ENCODE results near the gene PLXDC2.

Gene PLXDC2

GRCh38 chr10:19946245-19946644, 130.0 kb downstream of the PLXDC2 start:
- DNase-seq, result no peak

DNA sequence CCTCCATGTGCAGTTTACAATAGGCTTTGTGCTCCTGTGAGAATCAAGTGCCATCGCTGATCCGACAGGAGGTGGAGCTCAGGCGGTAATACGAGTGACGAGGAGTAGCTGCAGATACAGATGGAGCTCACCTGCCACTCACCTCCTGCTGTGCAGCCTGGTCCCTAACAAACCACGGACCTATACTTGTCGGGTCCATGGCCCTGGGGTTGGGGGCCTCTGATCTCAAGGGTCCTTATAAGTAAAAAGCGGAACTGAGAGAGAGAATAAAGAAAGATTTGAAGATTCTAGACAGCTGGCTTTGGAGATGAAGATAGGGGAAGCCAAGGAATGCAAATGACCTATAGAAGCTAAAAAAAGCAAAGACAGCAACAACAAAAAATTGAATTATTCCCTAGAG, 130.6 kb downstream of the PLXDC2 start:
- DNase-seq, result no peak

DNA sequence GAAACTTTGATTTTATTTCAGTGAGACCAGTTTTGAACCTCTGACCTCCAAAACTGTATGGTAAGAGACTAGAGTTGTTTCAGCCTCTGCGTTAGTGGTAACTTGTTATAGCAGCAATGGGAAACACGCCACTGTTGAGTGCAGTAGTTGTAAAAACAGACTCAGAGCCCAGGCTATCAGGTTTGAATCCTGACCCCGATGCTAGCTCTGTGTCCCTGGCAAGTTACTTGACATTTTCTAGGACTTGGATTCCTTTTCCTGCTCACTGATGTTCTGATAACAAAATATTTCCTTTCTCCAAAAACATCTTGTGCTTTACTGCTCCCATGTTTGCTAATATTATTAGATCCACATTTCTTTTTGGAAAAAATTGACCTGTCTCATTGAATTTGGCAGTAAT, 131.0 kb downstream of the PLXDC2 start:
- DNase-seq, result no peak

DNA sequence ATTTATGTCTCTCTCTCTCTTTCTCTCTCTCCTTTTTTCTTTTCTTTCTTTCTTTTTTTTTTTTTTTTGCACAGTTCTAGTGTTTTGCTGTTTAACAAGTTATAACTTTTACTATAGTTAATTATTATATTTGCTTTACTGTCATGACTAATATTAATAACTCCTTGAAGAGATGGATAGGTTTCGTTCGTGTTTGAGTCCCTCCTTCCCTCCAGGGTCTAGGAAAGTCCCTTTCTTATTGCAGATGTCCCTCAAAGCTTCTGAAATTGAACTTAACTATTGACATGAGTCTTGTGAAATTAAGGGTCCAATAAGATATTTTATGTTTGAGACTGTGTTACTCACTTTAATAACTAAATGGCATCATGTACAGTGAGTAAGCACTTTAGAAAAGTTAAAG, 131.4 kb downstream of the PLXDC2 start:
- no peak for DNase-seq

DNA sequence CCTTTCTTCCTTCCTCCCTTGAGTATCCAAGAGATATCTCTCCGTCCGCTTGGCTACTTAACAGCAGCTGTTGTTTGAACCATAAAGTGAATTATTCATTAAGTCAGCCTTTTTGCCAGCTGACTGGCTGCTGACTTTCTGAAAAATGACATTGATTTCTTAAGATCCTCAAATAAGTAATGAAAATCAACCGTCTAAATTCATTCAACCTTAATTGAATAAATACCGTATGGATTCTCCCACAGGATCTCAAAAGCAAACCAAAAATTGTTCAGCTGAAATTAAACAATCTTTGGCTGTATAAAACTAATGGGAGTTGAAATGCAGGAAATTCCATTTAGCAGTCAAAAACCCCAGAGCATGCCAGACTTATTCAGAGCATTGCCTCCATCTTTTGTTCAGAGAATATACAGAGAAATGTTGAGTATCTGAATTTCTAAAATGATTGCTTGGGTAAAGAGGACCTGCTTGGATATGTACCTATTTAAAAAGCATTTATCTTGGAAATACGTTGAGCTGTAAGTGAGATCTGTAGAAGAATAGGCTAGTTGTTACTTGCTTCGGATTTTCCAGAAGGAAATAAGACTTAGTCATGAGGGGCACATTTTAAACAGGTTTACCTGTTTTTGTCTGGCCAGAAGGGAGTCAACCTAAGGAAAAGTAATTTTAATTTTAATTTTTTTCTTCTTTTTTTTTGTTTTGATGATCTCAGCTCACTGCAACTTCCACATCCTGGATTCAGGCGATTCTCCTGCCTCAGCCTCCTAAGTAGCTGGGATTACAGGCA, 136.2 kb downstream of the PLXDC2 start:
- DNase-seq, result no peak

- DNase-seq, result no peak
Measured at GRCh38 chr10:19954601-19955000, 138.4 kb downstream of the PLXDC2 start.

- no peak for DNase-seq
Measured at GRCh38 chr10:19956516-19957032, 140.3 kb downstream of the PLXDC2 start.

GRCh38 chr10:19958787-19959186, 142.6 kb downstream of the PLXDC2 start:
- DNase-seq, result no peak

- DNase-seq, result no peak
Measured at GRCh38 chr10:19961076-19962053, 145.1 kb downstream of the PLXDC2 start.

DNA sequence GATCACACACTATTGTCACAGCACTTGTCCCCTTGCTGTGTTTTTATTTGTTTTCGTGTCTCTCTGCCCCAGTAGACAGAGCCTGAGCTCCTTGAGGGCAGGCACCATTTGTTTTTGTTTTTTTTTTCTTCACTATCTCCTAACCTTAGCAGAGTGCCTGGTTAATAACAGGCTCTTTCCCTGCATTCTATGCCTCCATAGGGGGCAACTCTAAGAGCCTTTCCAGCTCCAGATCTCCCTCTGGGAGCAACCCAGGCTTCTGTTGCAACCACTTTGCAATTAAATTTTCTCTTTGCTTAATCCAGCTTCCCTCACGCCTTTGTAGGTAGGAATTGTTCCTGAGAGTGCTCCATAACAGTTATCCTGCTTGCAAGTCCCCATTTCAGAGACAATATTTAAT, 148.4 kb downstream of the PLXDC2 start:
- DNase-seq, result no peak

- no peak for DNase-seq
Measured at GRCh38 chr10:19966751-19967150, 150.5 kb downstream of the PLXDC2 start.

- DNase-seq, result no peak
Measured at GRCh38 chr10:19967981-19968380, 151.7 kb downstream of the PLXDC2 start.

DNA sequence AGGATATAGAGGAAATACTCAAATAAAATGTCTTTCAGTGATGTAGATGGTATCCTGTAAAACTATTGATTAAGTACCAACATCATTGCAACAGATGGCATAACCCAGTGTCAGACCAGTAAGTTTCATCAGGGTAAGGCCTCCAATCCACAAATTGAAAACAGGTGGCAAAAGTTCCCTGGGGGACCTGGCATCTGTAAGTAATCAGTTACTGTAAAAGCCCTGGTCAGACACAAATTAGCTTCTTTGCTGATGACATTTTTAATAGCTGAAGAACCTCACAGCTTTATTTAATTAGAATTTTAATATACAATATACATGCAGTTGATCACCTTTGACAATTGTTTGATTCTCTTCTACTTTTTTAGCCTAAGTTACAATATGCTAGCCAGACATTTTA, 152.5 kb downstream of the PLXDC2 start:
- no peak for DNase-seq

DNA sequence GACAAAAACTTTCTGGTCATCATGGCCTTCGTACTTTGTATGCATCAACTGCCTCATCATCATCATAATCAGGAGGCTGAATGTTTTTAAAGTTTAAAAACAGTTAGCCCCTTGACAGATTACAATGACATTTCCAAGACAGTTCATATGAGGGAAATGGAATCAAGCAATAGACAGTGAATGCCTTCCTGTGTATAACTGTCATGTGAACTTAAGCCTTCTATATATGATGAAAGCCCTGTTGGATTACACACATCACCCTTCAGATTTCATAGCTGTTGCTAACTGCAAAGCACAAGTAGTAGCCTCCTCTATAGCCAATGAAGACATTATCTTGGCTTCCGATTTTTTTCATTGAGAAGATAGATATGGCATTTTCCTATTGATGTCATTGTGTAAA, 154.0 kb downstream of the PLXDC2 start:
- DNase-seq, result no peak

DNA sequence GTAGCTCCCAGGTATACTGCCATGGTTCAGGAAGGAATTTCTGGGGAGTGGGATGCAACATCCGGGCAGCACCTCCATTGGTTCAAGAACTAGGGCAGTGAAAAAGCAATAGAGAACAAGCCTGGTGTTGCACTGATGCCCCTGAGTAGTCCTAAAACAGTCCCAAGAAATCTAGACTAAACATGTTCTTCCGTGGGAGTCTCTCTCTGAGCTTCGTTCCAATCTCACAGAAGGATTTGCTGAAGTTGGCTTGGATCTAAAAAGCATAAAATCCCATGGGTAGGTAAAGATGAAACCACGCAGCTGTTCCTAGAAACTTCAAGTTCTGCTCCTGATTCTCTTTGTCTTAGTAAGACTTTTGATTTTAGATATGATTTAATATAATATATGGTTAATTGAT, 154.5 kb downstream of the PLXDC2 start:
- no peak for DNase-seq

DNA sequence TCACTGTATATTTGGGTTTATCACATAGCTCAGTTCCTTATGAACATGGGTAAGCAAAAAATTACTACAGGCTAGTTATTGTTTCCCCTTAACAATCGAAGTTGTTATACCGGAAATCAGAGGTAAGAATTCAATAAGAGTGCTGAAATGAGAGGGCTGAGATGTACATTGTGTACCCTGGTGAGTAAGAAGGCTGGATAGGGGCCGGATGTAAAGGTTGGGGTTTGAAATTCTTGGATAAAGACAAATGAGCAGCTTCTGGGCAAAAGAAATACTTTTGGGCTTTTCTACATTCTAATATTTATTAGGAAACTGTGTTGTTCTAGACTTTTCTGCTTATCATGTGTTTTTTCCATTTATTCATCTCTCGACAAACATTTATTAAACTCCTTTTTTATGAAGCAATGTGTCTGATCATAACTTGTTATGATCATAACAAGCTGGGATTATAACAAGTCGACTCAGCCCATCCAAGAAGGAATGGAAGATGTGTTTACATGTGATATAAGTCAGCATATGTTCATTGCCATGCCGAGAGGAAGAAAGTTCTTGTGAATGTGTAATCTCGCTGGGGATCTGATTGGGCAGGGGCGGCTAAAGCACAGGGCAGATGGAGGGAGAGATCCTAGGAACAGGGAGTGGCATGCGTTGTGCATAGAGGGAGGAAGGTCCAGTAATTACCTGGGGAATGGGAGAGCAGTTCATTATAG, 155.3 kb downstream of the PLXDC2 start:
- DNase-seq, result no peak

- no peak for DNase-seq
Measured at GRCh38 chr10:19974138-19974537, 157.9 kb downstream of the PLXDC2 start.

GRCh38 chr10:19974554-19974953, 158.3 kb downstream of the PLXDC2 start:
- no peak for DNase-seq

GRCh38 chr10:19977097-19977521, 160.9 kb downstream of the PLXDC2 start:
- no peak for DNase-seq

DNA sequence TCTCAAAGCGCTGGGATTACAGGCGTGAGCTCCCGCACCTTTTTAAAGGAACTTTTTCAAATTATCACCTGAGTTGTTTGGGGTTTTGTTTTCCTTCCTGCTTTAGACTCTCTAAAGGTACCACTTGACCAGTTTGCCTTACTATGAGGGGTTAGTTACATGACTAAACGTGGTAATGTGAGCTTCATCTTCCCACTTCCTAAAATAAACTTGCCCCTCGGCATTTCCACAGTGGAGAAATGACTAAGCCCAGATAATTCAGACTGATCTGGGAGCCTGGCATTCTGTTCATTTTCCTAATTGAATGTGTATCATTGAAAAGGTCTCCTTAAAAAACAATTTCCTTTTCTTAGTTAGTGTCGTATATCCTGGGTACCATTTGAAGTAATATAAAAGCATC, 163.4 kb downstream of the PLXDC2 start:
- no peak for DNase-seq

- no peak for DNase-seq
Measured at GRCh38 chr10:19983880-19984565, 167.8 kb downstream of the PLXDC2 start.

DNA sequence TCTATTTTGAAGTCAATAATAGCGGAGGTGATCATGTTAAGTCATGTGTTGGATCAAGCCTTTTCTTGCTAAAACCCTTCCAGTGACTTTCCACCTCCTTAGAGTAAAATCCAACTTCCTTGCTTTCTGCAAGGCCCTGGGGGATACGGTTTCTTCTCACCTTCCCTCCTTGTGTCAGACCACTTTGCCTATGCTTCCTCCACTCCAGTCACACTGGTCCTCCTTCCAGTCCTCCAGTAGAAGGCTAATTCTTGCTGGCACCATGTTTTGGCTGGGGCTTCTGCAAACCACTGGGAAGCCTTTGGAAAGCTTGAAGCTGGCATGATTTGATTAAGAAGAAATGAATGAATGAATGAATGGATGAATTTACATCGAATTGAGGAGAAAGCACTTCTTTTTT, 169.5 kb downstream of the PLXDC2 start:
- DNase-seq, result no peak
